ENCODE measurements around the gene TSKU.

The TSKU gene

DNA sequence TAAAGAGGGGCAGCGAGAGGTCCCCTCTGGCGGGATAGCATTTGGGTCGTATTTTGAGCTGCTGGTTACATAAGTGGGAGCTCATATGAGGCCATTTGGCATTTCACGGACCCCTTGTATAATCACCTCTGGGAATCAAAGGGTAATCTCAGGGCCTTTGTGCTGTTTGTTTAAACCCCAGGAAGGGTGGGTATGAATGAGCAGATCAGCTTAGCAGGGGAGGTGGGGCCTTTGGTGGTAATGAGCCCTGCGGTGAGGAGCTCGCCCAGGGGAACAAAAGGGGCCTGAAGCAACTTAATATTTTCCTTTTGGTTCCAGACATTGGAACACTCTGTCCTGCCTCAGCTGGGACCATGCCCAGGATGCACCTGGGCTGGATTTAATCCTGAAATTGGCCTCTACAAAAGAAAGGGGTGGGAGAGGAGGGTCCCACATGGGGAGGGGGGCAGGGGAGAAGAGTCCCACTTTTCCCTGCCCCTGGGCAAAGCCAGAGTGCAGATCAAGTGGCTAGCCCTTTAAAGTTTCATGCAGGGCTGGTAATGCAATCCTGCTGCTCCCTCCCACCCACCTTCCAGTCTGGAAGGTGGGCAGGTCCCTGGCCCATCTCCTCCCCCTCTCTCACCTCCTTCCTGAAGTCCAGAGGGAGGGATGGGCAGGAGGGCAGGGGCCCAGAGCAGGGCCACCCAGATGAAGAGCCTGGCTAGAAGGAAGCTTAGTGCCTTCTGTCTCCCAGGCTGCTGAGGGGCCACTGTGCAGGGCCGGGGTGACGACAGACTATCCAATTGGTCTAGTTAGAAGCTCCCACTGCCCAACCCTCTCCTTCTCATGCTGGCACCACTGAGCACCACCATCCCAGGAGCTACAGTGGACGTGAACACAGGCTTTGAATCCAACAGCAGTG lies 10.5 kb downstream of the TSKU start:
- Histone ChIP-seq H3K9me3 (ENCODE audit: insufficient read depth, low read depth, low read length) (peaks cover 18% of the 10 kb centered on the region), H3K4me3 (ENCODE audit: low read length) (no peak overlapping the region; the same call in 1 of the 2 replicates), H3K9ac (ENCODE audit: low read depth, low read length) (no peak overlapping the region), H3K27ac (ENCODE audit: low read length) (no peak overlapping the region), H3K36me3 (ENCODE audit: insufficient read depth, low read depth, low read length) (peaks cover 21% of the 10 kb centered on the region), H3K4me1 (ENCODE audit: insufficient read depth, low read length) (peaks cover 14% of the 10 kb centered on the region; the same call in 1 of the 2 replicates), H3K27me3 (ENCODE audit: insufficient read depth, low read length) (no peaks in the 10 kb centered on the region)

DNA sequence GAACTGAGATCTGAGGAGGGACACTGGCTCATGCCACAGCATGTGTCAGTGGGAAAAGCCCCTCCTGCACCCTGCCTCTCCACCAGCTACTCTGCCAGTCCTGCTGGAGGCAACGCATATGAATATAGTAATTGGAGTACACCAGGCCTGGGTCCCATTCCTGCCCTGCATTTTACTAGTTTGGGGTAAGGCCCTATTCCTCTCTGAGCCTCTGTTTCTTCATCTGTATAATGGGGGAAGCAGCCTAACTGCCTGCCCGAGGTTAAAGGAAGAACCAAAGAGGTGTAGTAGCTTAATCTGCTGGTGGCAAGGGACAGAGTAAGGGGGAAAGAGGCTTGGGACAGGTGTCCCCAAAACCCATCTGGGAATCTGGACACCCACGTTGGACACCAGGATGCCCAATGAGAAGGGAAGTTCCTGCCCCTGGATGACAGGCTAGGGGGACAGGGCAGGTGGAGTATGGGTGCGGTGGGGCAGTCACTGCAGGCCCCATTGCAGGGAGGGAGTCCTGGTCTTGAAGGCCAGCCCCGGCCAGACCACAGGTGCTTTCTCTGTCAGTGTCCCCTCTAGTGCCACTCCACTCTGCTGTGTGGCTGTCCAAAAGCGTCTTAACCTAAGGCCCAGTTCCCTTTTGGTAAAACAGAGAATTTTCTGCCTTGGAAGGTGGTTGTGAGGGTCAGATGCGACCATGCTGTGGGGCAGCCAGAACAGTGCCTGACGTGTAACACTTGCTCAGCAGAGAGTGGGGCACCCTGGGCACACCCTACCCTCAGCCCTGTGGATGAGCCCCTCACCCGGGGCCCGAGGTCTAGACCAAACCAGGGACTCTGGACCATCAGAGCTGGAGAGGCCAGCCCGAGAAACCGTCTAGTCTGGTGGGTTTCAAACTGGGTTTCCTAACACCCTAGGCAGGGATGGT lies 11.5 kb downstream of the TSKU start:
- H3K27me3 ChIP-seq (ENCODE audit: insufficient read depth, low read length) = no peaks in the 10 kb centered on the region
- H3K27ac ChIP-seq (ENCODE audit: low read length) = no peak overlapping the region
- peaks cover 21% of the 10 kb centered on the region for H3K36me3 ChIP-seq (ENCODE audit: insufficient read depth, low read depth, low read length)
- no peak overlapping the region for H3K9ac ChIP-seq (ENCODE audit: low read depth, low read length)
- peaks cover 14% of the 10 kb centered on the region; the same call in 1 of the 2 replicates for H3K4me1 ChIP-seq (ENCODE audit: insufficient read depth, low read length)
- H3K4me3 ChIP-seq (ENCODE audit: low read length) = no peak overlapping the region
- H3K9me3 ChIP-seq (ENCODE audit: insufficient read depth, low read depth, low read length) = peaks cover 18% of the 10 kb centered on the region

- Histone ChIP-seq H3K9me3 (ENCODE audit: insufficient read depth, low read depth, low read length) (peaks cover 16% of the 10 kb centered on the region), H3K9ac (ENCODE audit: low read depth, low read length) (no peak overlapping the region), H3K27me3 (ENCODE audit: insufficient read depth, low read length) (no peaks in the 10 kb centered on the region), H3K36me3 (ENCODE audit: insufficient read depth, low read depth, low read length) (peaks cover 18% of the 10 kb centered on the region), H3K27ac (ENCODE audit: low read length) (no peak overlapping the region), H3K4me1 (ENCODE audit: insufficient read depth, low read length) (peaks cover 14% of the 10 kb centered on the region; the same call in 1 of the 2 replicates), H3K4me3 (ENCODE audit: low read length) (no peak overlapping the region)
Observed at GRCh38 chr11:76795290-76795935, 12.3 kb downstream of the TSKU start.

DNA sequence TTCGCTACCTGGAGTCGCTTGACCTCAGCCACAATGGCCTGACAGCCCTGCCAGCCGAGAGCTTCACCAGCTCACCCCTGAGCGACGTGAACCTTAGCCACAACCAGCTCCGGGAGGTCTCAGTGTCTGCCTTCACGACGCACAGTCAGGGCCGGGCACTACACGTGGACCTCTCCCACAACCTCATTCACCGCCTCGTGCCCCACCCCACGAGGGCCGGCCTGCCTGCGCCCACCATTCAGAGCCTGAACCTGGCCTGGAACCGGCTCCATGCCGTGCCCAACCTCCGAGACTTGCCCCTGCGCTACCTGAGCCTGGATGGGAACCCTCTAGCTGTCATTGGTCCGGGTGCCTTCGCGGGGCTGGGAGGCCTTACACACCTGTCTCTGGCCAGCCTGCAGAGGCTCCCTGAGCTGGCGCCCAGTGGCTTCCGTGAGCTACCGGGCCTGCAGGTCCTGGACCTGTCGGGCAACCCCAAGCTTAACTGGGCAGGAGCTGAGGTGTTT lies 12.8 kb downstream of the TSKU start:
- no peak overlapping the region for H3K4me3 ChIP-seq (ENCODE audit: low read length)
- H3K36me3 ChIP-seq (ENCODE audit: insufficient read depth, low read depth, low read length) = peaks cover 17% of the 10 kb centered on the region
- H3K27me3 ChIP-seq (ENCODE audit: insufficient read depth, low read length) = no peaks in the 10 kb centered on the region
- peaks cover 17% of the 10 kb centered on the region; the same call in 1 of the 2 replicates for H3K4me1 ChIP-seq (ENCODE audit: insufficient read depth, low read length)
- H3K9ac ChIP-seq (ENCODE audit: low read depth, low read length) = no peak overlapping the region
- no peak overlapping the region for H3K27ac ChIP-seq (ENCODE audit: low read length)
- H3K9me3 ChIP-seq (ENCODE audit: insufficient read depth, low read depth, low read length) = peaks cover 10% of the 10 kb centered on the region

GRCh38 chr11:76796511-76797198 lies 13.5 kb downstream of the TSKU start:
- Histone ChIP-seq H3K36me3 (ENCODE audit: insufficient read depth, low read depth, low read length) (peaks cover 17% of the 10 kb centered on the region), H3K4me3 (ENCODE audit: low read length) (no peak overlapping the region), H3K9ac (ENCODE audit: low read depth, low read length) (no peak overlapping the region), H3K4me1 (ENCODE audit: insufficient read depth, low read length) (peaks cover 23% of the 10 kb centered on the region; the same call in 1 of the 2 replicates), H3K27me3 (ENCODE audit: insufficient read depth, low read length) (no peaks in the 10 kb centered on the region), H3K9me3 (ENCODE audit: insufficient read depth, low read depth, low read length) (peaks cover 5% of the 10 kb centered on the region; the same call in 1 of the 2 replicates), H3K27ac (ENCODE audit: low read length) (no peak overlapping the region)

DNA sequence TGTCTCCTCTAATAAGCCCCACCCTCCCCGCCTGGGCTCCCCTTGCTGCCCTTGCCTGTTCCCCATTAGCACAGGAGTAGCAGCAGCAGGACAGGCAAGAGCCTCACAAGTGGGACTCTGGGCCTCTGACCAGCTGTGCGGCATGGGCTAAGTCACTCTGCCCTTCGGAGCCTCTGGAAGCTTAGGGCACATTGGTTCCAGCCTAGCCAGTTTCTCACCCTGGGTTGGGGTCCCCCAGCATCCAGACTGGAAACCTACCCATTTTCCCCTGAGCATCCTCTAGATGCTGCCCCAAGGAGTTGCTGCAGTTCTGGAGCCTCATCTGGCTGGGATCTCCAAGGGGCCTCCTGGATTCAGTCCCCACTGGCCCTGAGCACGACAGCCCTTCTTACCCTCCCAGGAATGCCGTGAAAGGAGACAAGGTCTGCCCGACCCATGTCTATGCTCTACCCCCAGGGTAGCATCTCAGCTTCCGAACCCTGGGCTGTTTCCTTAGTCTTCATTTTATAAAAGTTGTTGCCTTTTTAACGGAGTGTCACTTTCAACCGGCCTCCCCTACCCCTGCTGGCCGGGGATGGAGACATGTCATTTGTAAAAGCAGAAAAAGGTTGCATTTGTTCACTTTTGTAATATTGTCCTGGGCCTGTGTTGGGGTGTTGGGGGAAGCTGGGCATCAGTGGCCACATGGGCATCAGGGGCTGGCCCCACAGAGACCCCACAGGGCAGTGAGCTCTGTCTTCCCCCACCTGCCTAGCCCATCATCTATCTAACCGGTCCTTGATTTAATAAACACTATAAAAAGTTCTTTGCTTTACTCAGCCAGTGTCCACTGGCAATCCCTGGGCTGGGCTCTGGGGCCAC lies 14.4 kb downstream of the TSKU start:
- H3K36me3 ChIP-seq (ENCODE audit: insufficient read depth, low read depth, low read length) = peaks cover 17% of the 10 kb centered on the region
- H3K27ac ChIP-seq (ENCODE audit: low read length) = no peak overlapping the region
- peaks cover 24% of the 10 kb centered on the region; the same call in 1 of the 2 replicates for H3K4me1 ChIP-seq (ENCODE audit: insufficient read depth, low read length)

DNA sequence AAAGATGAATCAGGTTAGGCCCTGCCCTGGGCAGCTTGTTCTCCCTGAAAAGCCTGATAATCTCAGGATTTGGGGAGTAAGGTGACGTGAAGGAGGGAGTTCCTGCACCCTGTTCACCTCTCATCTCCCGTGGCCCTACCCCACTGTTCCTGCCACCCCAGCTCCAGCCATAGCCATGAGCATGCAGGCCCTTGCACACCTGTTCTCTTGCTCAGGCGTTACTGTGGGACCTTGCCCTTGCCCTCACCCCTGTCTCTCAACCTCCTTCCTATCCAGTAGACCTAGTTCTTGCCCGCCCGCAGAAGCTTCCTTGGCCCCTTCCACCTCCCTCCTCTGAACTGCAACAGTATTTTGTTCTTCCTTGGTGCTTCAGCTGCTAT lies 15.0 kb downstream of the TSKU start:
- Histone ChIP-seq H3K27ac (ENCODE audit: low read length) (no peak overlapping the region), H3K27me3 (ENCODE audit: insufficient read depth, low read length) (no peaks in the 10 kb centered on the region), H3K36me3 (ENCODE audit: insufficient read depth, low read depth, low read length) (peaks cover 17% of the 10 kb centered on the region), H3K4me3 (ENCODE audit: low read length) (no peak overlapping the region), H3K4me1 (ENCODE audit: insufficient read depth, low read length) (peaks cover 19% of the 10 kb centered on the region; the same call in 1 of the 2 replicates), H3K9ac (ENCODE audit: low read depth, low read length) (no peak overlapping the region), H3K9me3 (ENCODE audit: insufficient read depth, low read depth, low read length) (no peaks in the 10 kb centered on the region)

More for the DNA sequence above, 14.4 kb downstream of the TSKU start:
- no peak overlapping the region for H3K4me3 ChIP-seq (ENCODE audit: low read length)
- no peaks in the 10 kb centered on the region for H3K9me3 ChIP-seq (ENCODE audit: insufficient read depth, low read depth, low read length)
- H3K9ac ChIP-seq (ENCODE audit: low read depth, low read length) = no peak overlapping the region
- H3K27me3 ChIP-seq (ENCODE audit: insufficient read depth, low read length) = no peaks in the 10 kb centered on the region

DNA sequence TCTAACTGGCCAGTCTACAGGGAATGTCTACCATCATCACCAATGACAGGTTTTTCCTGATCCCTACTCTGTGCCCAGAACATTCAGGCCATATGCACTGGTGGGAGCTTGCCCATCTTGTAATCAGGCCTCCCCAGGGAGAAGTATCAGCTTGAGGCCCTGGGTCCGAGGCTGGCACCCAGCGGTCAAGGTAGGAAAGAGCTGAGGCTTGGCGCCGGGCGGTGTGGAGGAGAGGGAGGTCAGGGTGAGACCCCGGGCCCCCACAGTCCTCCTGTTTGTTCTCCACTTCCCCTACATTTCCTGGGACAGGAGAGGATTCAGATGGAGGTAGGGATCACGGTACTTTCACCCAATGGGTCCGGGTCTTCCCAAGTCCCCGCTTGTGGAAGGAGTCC lies 15.5 kb downstream of the TSKU start:
- H3K9me3 ChIP-seq (ENCODE audit: insufficient read depth, low read depth, low read length) = no peaks in the 10 kb centered on the region
- H3K27me3 ChIP-seq (ENCODE audit: insufficient read depth, low read length) = no peaks in the 10 kb centered on the region
- H3K27ac ChIP-seq (ENCODE audit: low read length) = no peak overlapping the region
- peaks cover 17% of the 10 kb centered on the region for H3K36me3 ChIP-seq (ENCODE audit: insufficient read depth, low read depth, low read length)
- H3K4me3 ChIP-seq (ENCODE audit: low read length) = peak overlapping the region; percentile 61
- peak overlapping the region; percentile 32; the same call in 1 of the 2 replicates for H3K9ac ChIP-seq (ENCODE audit: low read depth, low read length)
- H3K4me1 ChIP-seq (ENCODE audit: insufficient read depth, low read length) = peaks cover 14% of the 10 kb centered on the region; the same call in 1 of the 2 replicates

DNA sequence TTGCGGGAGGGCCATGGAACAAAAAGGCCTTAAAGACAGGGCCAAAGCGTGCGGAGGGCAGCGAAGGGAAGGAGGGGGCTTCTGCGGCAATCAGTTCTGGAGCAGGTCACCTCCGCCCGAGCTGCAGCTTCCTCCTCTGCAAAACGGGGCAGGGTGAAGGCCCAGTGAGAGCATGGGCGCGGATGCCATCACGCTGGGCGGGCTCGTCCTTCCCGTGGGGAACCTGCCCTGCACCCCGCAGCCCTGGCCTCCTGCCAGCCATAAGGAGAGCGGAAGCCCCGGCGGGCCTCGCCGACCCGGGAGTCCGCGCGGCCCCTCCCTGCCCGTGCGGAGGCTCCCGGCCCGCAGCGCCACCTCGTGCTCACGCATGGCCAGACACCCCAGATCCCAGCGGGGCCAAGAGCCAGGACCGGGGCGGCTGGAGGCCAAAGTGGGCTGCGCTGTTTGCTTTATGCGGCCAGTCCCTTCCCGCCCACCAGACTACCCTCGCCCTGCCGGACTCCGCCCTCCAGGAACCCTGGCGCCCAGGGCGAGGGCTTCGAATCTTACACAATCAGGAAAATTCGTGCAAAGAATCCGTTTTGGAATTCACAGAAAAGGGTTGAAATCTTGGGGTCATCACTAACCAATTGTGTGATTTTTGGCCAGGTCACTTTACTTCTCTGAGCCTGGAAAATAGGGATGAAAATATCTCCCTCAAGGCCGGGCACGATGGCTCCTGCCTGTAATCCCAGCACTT lies 16.1 kb downstream of the TSKU start:
- peak overlapping the region; percentile 32; the same call in 1 of the 2 replicates for H3K9ac ChIP-seq (ENCODE audit: low read depth, low read length)
- no peaks in the 10 kb centered on the region for H3K27me3 ChIP-seq (ENCODE audit: insufficient read depth, low read length)
- no peak overlapping the region for H3K27ac ChIP-seq (ENCODE audit: low read length)
- no peaks in the 10 kb centered on the region for H3K9me3 ChIP-seq (ENCODE audit: insufficient read depth, low read depth, low read length)
- H3K36me3 ChIP-seq (ENCODE audit: insufficient read depth, low read depth, low read length) = peaks cover 17% of the 10 kb centered on the region
- peak overlapping the region; percentile 61 for H3K4me3 ChIP-seq (ENCODE audit: low read length)
- H3K4me1 ChIP-seq (ENCODE audit: insufficient read depth, low read length) = peaks cover 11% of the 10 kb centered on the region; the same call in 1 of the 2 replicates
